ENCODE measurements around the gene CCDC60. TPM values are rescaled to one million over a fixed set of nuclear protein-coding genes. Genes with fewer than 3 reads are reported as not detected.

The CCDC60 gene
- total and polyA plus RNA-seq, 10 of the 15 experiments (the other 5 are each of a cell fraction or from before 2014, with no cell fraction given): 0.19 TPM; not detected in 9

DNA sequence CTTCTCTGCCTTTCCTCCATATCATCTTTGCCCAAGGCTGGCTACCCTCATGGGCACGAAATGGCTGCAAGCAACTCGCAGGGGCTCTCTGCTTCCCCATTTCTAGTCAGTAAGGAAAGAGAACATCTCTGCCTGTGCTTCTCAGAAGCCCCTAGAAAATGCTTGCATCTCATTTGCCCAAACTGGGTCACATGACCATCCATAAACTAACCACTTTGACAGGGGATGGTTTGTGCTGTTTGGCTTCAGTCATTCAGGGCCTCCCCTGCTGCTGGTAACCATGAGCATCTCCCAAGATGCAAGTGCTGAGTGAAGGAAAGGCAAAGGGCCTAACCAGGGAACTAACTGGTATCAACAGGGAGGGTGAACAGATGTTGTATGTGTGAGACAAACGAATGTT lies 91.1 kb downstream of the CCDC60 start (continued):
- TF ChIP-seq, protein P1, sequence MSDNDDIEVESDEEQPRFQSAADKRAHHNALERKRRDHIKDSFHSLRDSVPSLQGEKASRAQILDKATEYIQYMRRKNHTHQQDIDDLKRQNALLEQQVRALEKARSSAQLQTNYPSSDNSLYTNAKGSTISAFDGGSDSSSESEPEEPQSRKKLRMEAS (IDR thresholded peaks at IDR 0.05; ENCODE audit: low read depth, low read length): no peak
- TF ChIP-seq POU2F2 (IDR thresholded peaks at IDR 0.05; ENCODE audit: borderline replicate concordance, low read depth, low read length) (no peak), BMI1 (IDR thresholded peaks at IDR 0.05; ENCODE audit: borderline replicate concordance) (no peak)

DNA sequence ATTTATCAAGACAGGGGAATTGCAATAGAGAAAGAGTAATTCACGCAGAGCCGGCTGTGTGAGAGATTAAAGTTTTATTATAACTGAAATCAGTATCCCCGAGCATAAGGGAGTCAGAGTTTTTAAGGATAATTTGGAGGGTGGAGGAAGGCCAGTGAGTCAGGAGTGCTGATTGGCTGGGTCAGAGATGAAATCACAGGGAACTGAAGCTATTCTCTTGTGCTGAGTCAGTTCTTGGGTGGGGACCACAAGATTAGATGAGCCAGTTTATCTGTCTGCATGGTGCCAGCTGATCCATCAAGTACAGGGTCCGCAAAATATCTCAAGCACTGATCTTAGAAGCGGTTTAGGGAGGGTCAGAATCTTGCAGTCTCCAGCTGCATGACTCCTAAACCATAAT lies 96.6 kb downstream of the CCDC60 start:
- RAD21 ChIA-PET (ENCODE audit: unreplicated experiment): no interaction called here
- intact Hi-C loops (cut with micrococcal nuclease; ENCODE audit: unreplicated experiment) (no loop called here), in situ Hi-C loops (cut with MboI) (no loop called here)
- Histone ChIP-seq H3K4me2 (ENCODE audit: control insufficient read depth, insufficient read depth) (no peak overlapping the region), H3K27me3 (replicated peaks in 1 of 2; ENCODE audit: control insufficient read depth in 2 of 2, insufficient read depth in 2 of 2, low read length in 1 of 2) (no peaks in the 10 kb centered on the region), H3K9me3 (replicated peaks; ENCODE audit: control insufficient read depth, insufficient read depth, low read length) (no peaks in the 10 kb centered on the region), H3K27ac (ENCODE audit: control insufficient read depth, insufficient read depth) (no peak overlapping the region), H4K20me1 (ENCODE audit: control insufficient read depth, insufficient read depth) (no peaks in the 10 kb centered on the region), H3K79me2 (ENCODE audit: control insufficient read depth, insufficient read depth, low read length) (no peaks in the 10 kb centered on the region), H3K9ac (ENCODE audit: control insufficient read depth, insufficient read depth, low read length) (no peak overlapping the region), H3K36me3 (ENCODE audit: control insufficient read depth in 2 of 2, insufficient read depth in 2 of 2, low read length in 1 of 2) (no peaks in the 10 kb centered on the region), H3K4me3 (no peak overlapping the region), H3K4me1 (ENCODE audit: control insufficient read depth, insufficient read depth, low read length) (no peaks in the 10 kb centered on the region), H2AFZ (ENCODE audit: control insufficient read depth, low read depth, low read length) (no peak overlapping the region)
- FAIRE-seq: no peak
- WGBS (ENCODE audit: insufficient coverage, insufficient replicate concordance, low lambda C conversion rate, missing lambda C conversion rate): 16% methylated on average over 5 of the region's 5 CpGs
- no peak for ATAC-seq
- CTCF ChIA-PET: interaction anchor here (2.0 kb wide), 1 partner anchor 13 kb away, joined by 4 read pairs; no protein-coding TSS in a partner anchor
- BruUV-seq (replicated peaks): no TSS peak
- DNase-seq (ENCODE audit: low read depth, low spot score): no peak
- POLR2A ChIA-PET: no interaction called here
- no peak for TF ChIP-seq EED (IDR thresholded peaks at IDR 0.05; ENCODE audit: low read depth)
- TF ChIP-seq, protein P2, sequence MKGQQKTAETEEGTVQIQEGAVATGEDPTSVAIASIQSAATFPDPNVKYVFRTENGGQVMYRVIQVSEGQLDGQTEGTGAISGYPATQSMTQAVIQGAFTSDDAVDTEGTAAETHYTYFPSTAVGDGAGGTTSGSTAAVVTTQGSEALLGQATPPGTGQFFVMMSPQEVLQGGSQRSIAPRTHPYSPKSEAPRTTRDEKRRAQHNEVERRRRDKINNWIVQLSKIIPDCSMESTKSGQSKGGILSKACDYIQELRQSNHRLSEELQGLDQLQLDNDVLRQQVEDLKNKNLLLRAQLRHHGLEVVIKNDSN (IDR thresholded peaks at IDR 0.05; ENCODE audit: borderline replicate concordance, extremely low read length, insufficient read depth, low read depth, low read length): no peak
- SMC1A ChIA-PET (ENCODE audit: uncharacterized antibody, unreplicated experiment): no interaction called here

All from GM12878 (cell line).